Measurements from ENCODE around the gene HECW1. TPM values are rescaled to one million over a fixed set of nuclear protein-coding genes. Genes with fewer than 3 reads are reported as not detected.

Gene HECW1
- polyA plus RNA-seq, 1 donor (not counting 4 experiments of a cell fraction or from before 2014, with no cell fraction given): not detected

DNA sequence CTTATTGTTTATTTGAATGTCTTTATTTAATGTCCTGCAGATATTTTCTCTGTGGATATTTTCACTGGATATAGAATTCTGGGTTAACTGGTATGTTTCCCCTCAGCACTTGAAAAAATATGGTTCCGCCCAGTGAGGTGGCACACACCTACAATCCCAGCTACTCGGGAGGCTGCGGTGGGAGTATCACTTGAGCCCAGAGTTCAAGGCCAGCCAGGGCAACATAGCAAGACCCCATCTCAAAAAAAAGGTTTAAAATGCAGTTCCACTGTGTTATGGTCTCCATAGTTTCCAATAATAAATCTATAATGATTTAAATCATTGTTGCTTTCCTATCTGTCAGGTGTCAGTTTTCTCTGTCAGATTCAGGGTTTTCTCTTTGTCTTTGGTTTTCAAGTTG is 305.0 kb downstream of the HECW1 start:
- Histone ChIP-seq H3K9me1 (ENCODE audit: control insufficient read depth, extremely low read depth, insufficient read depth, low read length) (no peaks in the 10 kb centered on the region), H3K27ac (ENCODE audit: control insufficient read depth, insufficient read depth, low read length) (no peak overlapping the region), H4K20me1 (ENCODE audit: control insufficient read depth, extremely low read depth, insufficient read depth, low read length) (no peaks in the 10 kb centered on the region), H3K27me3 (ENCODE audit: control insufficient read depth, extremely low read depth, insufficient read depth, low read length) (no peaks in the 10 kb centered on the region), H3K4me2 (ENCODE audit: control insufficient read depth, extremely low read depth, insufficient read depth, low read depth, low read length) (no peak overlapping the region), H2AFZ (ENCODE audit: control insufficient read depth, low read length) (no peak overlapping the region), H3K36me3 (ENCODE audit: control insufficient read depth in 2 of 2, extremely low read depth in 1 of 2, insufficient read depth in 2 of 2, low read length in 2 of 2) (no peaks in the 10 kb centered on the region), H3K4me1 (ENCODE audit: control insufficient read depth, extremely low read depth, insufficient read depth, low read length) (no peaks in the 10 kb centered on the region), H3K79me2 (ENCODE audit: control insufficient read depth, insufficient read depth, low read length) (no peaks in the 10 kb centered on the region), H3K9me3 (ENCODE audit: control insufficient read depth, low read depth, low read length) (peaks cover 2% of the 10 kb centered on the region), H3K9ac (ENCODE audit: control insufficient read depth, extremely low read depth, insufficient read depth, low read length) (no peak overlapping the region), H3K4me3 (ENCODE audit: control insufficient read depth in 2 of 3, extremely low read depth in 1 of 3, insufficient read depth in 2 of 3, low read depth in 1 of 3, low read length in 3 of 3) (no peak overlapping the region)
- dilution Hi-C loops (cut with MboI; ENCODE audit: extremely low pct_ligation_motif_present, low sequenced_read_pairs): no loop called here
- FAIRE-seq: no peak
- TF ChIP-seq, protein P1, sequence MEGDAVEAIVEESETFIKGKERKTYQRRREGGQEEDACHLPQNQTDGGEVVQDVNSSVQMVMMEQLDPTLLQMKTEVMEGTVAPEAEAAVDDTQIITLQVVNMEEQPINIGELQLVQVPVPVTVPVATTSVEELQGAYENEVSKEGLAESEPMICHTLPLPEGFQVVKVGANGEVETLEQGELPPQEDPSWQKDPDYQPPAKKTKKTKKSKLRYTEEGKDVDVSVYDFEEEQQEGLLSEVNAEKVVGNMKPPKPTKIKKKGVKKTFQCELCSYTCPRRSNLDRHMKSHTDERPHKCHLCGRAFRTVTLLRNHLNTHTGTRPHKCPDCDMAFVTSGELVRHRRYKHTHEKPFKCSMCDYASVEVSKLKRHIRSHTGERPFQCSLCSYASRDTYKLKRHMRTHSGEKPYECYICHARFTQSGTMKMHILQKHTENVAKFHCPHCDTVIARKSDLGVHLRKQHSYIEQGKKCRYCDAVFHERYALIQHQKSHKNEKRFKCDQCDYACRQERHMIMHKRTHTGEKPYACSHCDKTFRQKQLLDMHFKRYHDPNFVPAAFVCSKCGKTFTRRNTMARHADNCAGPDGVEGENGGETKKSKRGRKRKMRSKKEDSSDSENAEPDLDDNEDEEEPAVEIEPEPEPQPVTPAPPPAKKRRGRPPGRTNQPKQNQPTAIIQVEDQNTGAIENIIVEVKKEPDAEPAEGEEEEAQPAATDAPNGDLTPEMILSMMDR (optimal IDR thresholded peaks at IDR 0.05 in 1 of 3, IDR thresholded peaks at IDR 0.05 in 1 of 3, conservative IDR thresholded peaks at IDR 0.05 in 1 of 3; ENCODE audit: extremely low read depth in 1 of 3, insufficient read depth in 2 of 3, low read length in 3 of 3): no peak
- no peak for TF ChIP-seq EZH2 (IDR thresholded peaks at IDR 0.05; ENCODE audit: low read length)
- DNase-seq (ENCODE audit: low read depth, low spot score): no peak

DNA sequence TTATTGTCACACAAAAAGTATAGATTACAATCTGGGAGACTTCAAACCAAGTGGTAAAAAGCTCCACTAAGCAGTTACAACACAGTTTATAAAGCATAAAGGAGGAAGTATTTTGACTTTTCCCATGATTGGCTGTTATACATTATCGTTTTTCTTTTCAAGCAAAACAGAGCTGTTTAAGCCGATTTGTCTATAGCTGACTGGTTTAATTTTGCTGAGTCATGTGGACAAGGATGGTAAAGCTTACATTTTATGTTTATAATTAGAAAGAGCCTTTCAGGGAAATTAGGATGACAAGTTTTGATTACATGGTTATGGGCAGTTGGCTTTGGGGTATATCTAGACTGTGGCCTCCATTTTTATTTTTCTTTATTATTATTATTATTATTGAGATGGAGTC is 318.0 kb downstream of the HECW1 start:
- no peak overlapping the region for H3K9ac ChIP-seq (ENCODE audit: control insufficient read depth, extremely low read depth, insufficient read depth, low read length)
- no peaks in the 10 kb centered on the region for H3K79me2 ChIP-seq (ENCODE audit: control insufficient read depth, insufficient read depth, low read length)
- dilution Hi-C loops (cut with MboI; ENCODE audit: extremely low pct_ligation_motif_present, low sequenced_read_pairs): no loop called here
- no peak for TF ChIP-seq EZH2 (IDR thresholded peaks at IDR 0.05; ENCODE audit: low read length)
- TF ChIP-seq, protein P1 (optimal IDR thresholded peaks at IDR 0.05 in 1 of 3, IDR thresholded peaks at IDR 0.05 in 1 of 3, conservative IDR thresholded peaks at IDR 0.05 in 1 of 3; ENCODE audit: extremely low read depth in 1 of 3, insufficient read depth in 2 of 3, low read length in 3 of 3): no peak
- H3K36me3 ChIP-seq (ENCODE audit: control insufficient read depth in 2 of 2, extremely low read depth in 1 of 2, insufficient read depth in 2 of 2, low read length in 2 of 2): no peaks in the 10 kb centered on the region
- DNase-seq (ENCODE audit: low read depth, low spot score) (no peak), FAIRE-seq (no peak)
- H3K27me3 ChIP-seq (ENCODE audit: control insufficient read depth, extremely low read depth, insufficient read depth, low read length): no peaks in the 10 kb centered on the region
- H3K4me2 ChIP-seq (ENCODE audit: control insufficient read depth, extremely low read depth, insufficient read depth, low read depth, low read length): no peak overlapping the region
- no peaks in the 10 kb centered on the region for H3K9me1 ChIP-seq (ENCODE audit: control insufficient read depth, extremely low read depth, insufficient read depth, low read length)
- no peaks in the 10 kb centered on the region for H3K9me3 ChIP-seq (ENCODE audit: control insufficient read depth, low read depth, low read length)
- no peaks in the 10 kb centered on the region for H3K4me1 ChIP-seq (ENCODE audit: control insufficient read depth, extremely low read depth, insufficient read depth, low read length)
- H3K27ac ChIP-seq (ENCODE audit: control insufficient read depth, insufficient read depth, low read length): no peak overlapping the region
- no peak overlapping the region for H3K4me3 ChIP-seq (ENCODE audit: control insufficient read depth in 2 of 3, extremely low read depth in 1 of 3, insufficient read depth in 2 of 3, low read depth in 1 of 3, low read length in 3 of 3)
- no peak overlapping the region for H2AFZ ChIP-seq (ENCODE audit: control insufficient read depth, low read length)
- no peaks in the 10 kb centered on the region for H4K20me1 ChIP-seq (ENCODE audit: control insufficient read depth, extremely low read depth, insufficient read depth, low read length)

Measured in keratinocyte (primary cell).